GM19035 (cell line): Measurements from ENCODE around the gene RRBP1.

ENCODE experiments used
- ATAC-seq: cut with Tn5 transposase; IDR thresholded peaks from one replicate; pipeline ENCODE4 v1.9.1; 2021; ENCODE audit not compliant: unreplicated experiment

RRBP1 gene, protein sequence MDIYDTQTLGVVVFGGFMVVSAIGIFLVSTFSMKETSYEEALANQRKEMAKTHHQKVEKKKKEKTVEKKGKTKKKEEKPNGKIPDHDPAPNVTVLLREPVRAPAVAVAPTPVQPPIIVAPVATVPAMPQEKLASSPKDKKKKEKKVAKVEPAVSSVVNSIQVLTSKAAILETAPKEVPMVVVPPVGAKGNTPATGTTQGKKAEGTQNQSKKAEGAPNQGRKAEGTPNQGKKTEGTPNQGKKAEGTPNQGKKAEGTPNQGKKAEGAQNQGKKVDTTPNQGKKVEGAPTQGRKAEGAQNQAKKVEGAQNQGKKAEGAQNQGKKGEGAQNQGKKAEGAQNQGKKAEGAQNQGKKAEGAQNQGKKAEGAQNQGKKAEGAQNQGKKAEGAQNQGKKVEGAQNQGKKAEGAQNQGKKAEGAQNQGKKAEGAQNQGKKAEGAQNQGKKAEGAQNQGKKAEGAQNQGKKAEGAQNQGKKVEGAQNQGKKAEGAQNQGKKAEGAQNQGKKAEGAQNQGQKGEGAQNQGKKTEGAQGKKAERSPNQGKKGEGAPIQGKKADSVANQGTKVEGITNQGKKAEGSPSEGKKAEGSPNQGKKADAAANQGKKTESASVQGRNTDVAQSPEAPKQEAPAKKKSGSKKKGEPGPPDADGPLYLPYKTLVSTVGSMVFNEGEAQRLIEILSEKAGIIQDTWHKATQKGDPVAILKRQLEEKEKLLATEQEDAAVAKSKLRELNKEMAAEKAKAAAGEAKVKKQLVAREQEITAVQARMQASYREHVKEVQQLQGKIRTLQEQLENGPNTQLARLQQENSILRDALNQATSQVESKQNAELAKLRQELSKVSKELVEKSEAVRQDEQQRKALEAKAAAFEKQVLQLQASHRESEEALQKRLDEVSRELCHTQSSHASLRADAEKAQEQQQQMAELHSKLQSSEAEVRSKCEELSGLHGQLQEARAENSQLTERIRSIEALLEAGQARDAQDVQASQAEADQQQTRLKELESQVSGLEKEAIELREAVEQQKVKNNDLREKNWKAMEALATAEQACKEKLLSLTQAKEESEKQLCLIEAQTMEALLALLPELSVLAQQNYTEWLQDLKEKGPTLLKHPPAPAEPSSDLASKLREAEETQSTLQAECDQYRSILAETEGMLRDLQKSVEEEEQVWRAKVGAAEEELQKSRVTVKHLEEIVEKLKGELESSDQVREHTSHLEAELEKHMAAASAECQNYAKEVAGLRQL (N-terminal part only)

DNA sequence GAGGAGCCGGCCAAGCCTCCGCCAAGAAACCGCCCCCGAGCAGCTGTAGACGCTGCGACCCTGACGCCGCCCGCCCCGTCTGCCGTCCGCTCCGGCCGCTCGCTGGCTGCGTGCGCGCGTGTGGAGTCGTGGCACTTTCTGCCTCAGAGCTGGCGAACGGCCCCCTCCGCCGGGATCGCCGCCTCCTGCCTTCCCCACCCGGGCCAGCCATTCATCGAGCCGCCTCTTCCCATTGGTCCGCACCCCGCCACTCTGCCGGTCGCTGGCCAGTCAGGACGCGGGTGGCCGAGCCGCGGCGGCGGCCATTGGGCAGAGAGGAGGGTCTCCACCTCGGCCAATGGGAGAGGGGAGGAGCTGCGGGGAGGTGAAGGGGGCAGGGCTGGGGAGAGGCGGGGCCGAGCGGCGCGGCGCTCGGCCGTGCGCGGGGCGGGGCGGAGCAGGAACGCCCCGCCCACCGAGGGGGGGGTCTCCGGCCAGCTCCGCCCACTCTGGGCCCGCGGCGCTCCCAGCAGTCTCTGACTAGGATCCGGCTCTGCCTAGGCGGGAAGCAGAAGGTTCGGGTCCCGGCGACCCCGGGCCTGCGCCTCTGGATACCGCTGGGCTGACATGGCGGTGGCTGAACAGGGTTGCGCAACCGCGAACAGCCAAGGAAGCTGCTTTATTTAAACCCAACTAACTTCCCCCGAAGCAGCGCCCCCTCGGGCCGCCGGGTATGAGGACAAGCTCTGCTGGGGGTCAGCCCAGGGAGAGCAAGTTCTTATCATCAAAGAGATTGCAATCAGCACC, at the start of gene RRBP1:
TSS of gene RRBP1 (minus strand) at position 140 of the 786 bp plus-strand sequence. CDS start 21,735 bp downstream, outside the sequence.
- peak; percentile 91 for ATAC-seq

DNA sequence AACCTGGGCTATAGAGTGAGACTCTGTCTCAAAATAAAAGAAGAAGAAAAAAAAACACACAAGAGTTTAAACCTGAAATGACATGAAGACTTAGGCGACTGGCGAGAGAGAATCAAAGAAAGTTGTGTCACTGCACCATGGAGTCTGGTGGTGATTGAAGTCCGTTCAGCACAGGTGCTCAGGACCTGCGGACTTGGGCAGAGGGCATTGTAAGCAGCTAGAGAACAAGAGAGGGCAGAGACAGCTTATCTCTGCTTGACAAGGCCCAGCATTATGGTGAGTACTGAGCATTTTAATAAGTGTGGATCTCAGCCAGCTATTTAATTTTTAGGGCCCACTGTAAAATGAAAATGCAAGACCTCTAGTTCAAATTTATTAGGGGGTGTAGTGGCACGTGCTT, 49.2 kb upstream of the RRBP1 start:
- ATAC-seq, result no peak

DNA sequence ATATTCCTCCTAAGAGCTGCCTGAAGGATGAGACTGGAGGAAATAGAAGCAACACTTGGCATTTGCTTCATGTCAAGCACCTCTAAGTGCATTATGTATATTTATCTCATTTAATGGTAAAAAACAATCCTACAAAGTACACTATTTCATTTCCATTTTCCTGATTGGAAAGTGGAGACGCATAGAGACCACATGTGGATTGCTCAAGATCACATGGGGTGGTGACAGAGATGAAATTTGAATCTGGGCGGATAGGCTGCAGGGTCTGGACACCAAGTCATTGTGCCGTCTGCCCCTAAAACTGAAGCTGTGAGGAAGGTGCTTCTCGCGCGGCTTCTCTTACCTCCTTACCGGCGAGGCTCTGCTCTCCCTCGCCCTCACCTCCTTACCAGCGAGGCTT, 48.0 kb upstream of the RRBP1 start:
- ATAC-seq, result no peak

DNA sequence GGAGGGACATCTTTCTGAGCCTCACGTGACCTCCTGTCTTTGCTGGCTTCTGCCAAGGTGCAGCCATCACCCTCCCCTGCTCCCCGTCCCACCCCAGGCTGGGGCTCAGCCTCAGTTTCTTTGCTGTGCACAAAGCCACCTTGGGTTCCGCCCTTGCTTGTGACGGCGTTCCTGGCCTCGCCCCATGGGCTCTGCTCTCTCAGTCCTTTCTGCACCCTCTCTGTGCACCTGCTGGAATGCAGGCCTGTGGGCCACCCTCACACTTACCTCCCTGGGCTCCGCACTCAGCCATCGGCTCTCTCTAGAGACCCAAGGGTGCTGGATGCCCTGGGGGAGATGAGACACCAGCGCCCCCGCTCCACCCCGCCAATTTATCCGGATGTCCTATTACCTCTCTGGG, 46.0 kb upstream of the RRBP1 start:
- ATAC-seq, result no peak

DNA sequence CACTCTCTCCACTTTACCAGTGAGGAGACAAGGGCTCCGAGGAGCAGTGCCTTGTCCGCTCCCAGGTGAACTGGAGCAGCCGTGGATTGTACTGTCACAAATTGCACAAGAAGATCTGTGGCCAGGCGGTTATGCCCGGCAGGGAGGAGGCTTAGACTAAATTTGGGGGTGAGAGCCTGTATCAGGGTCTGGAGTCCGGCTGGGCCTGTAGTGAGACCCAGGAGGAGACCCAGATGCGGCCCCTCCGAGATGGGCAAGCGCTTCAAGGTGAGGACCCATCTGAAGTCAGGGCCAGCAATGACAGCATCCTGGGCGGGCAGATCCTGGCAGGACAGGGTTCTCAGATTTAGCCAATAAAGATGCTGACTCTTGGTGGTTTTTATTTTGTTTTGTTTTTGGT, 45.3 kb upstream of the RRBP1 start:
- ATAC-seq, result no peak

DNA sequence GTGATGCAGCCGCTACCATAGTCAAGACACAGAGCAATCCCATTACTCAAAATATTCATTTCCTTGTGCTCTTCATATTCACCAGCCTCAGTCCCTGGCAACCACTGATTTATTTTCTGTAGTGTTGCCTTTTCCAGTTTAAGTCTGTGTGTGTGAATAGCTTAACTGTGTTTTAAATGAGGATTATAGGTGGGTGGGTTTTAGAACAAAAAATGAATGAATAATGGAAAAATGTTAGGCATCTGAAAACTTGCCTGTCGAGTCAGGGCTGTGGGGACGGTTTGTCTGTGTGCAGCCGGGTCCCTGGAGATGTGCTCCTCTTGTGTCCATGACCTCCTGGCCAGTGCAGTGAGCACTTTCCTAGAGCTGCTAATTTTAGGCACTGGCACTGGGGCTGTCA, 44.9 kb upstream of the RRBP1 start:
- ATAC-seq, result no peak

DNA sequence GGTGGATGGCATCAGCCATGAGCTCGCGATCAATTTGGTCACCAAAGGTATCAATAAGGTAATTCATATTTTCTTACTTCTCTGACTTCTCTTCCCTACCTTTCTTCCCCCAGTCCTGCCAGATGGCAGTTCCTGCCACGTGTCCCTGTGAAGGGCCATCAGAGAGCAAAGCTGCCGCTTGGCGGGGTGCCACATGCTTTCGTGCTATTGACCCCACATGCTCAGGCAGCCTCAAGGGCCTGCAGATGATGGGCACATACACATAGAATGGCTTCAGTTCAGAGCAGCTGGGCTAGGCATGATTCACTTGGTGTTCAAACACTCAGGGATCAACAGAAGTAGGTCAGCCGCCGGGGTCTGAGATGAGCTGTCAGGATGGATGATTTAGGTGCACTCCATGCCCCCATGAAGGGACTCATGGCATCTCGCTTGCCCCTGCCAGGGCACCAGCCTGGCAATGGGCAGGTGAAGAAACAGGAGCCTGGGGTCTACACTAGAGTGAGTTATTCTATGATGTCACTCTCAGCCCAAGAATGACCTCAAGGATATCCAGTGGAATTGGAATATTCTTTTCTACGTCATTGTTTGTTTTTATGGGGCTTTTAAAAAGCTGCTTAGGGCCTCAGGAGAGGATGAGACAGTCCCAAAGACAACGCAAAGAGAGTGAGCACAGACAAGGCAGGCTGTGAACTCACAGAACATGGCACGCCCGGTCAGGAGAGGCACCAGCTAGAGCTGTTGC, 43.2 kb upstream of the RRBP1 start:
- ATAC-seq, result no peak

DNA sequence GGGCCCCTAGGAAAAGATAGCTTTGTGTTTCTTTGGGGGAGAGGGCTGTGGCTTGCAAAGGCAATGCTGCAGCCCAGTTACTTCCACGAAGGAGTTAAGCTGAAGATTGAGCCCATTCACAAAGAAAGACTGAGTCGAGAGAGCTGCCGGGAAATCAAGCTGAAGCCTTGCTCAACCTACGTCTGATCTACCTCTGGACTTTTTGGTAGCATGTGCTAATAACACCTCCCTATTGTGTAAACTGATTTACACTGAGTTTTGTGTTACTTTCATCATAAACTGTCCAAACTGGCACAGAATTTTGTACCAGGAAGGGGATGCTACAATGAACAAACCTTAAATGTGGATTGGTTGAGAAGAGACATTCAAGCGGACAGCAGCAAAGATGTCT, 41.3 kb upstream of the RRBP1 start:
- ATAC-seq, result no peak

DNA sequence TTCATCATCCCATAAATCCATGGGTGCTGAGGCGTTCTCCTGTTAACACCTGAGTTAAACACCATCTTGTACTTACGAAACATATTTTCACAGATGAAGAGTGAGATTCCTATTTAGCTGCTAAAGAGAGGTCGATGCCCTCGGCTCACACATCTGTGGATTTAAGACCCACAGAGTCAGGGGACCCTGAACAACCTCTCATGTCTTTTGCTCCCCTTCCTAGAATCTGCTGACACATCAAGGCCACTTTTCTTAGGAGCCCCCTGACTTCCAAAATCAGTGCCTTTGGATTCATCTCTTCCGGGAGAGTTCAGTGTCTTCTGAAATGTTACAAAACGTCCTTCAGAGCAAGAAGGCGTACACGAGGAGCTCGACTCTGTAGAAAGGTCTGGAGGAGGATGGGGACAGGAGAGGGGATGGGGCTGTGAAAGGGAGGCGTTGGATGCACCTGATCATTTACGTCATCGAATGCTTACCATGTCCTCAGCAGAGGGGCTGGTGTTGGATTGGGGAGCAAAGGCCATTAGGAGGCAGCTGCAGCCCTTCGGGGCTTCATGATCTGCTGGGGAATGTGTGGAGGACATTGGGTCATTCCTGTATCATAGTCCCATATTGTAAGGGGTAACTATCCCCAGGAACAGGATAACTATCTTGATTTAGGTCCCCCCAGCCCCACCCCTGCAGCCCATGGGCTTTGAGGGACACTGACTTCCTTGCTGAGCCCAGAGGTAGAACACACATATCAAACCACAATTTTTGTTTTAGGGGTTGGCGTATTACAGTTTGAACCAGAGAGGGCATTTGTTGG, 40.7 kb upstream of the RRBP1 start:
- no peak for ATAC-seq

DNA sequence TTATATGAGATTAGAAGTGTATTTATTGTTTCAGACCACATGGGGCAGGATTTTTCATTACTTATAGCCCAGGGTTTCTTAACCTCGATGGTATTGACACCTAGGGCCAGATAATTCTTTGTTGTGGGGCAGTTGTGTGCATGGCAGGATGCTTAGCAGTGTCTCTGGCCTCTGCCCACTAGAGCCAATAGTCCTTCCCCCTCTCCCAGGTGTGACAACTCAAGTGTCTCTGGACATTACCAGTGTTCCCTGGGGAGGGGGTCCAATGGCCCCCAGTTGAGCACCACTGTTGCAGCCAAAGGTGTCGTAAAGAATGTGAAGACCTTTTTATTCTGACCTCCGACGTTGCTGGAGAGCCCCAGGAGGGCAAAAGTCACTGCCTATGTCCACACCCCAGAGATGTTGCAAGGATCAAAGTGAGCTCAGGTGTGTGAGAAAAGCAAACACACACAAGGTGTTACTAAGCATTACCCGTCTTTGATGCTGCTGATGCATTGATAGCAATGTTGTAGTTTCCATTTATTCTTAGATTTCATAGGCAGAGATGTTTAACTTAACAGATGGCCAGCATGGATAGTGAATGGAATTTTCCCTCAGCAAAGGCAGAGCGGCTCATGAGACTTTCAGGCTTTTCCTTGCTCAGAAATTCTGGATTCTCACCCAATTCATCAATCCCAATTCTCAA, 39.9 kb upstream of the RRBP1 start:
- no peak for ATAC-seq

DNA sequence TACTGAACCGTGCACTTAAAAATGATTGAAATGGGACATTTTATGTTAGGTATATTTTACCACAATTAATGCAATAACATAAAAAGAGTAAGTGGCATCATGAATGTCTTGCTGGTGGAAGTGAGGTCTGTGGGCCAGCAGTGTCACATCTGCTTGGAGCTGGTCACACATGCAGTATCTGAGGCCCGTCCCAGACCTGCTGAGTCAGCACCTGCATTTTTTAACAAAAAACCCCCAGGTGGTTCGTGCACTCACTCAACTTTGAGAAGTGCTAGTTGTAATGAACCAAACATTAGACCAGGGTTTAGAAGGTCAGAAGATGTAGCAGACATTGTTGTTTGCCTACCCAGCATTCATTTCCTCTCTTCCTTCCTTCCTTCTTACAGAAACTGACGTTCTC, 38.7 kb upstream of the RRBP1 start:
- no peak for ATAC-seq

DNA sequence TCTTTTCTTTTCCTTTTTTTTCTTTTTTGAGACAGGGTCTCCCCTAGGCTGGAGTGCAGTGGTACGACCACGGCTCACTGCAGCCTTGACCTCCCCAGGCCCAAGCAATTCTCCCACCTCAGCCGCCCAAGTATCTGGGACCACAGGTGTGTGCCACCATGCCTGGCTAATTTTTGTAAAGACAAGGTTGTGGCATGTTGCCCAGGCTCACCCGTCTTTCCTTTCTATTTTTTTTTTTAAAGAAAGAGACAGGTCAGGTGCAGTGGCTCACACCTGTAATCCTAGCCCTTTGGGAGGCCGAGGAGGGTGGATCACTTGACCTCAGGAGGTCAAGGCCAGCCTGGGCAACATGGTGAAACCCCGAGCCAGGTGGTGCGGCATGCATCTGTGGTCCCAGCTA, 34.3 kb upstream of the RRBP1 start:
- ATAC-seq, result no peak

DNA sequence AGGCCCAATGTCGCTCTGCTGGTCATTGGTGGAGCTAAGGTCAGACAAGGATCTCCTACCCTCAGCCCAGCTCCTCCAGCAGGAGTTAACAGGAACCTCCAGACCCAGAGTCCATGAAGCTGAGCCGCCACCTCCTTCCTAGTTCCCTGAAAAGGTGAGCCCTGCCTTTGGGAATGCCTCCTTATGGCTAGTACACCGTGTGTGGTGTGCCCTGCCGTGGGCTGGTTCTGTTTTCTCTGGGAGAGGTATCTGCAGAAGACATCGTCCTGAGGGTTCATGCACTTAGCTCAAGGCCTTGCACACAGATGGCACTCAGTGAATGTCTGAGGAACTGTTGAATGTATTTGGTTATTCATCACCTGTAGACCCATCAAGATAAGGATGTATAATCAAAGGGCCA, 33.0 kb upstream of the RRBP1 start:
- ATAC-seq, result no peak

DNA sequence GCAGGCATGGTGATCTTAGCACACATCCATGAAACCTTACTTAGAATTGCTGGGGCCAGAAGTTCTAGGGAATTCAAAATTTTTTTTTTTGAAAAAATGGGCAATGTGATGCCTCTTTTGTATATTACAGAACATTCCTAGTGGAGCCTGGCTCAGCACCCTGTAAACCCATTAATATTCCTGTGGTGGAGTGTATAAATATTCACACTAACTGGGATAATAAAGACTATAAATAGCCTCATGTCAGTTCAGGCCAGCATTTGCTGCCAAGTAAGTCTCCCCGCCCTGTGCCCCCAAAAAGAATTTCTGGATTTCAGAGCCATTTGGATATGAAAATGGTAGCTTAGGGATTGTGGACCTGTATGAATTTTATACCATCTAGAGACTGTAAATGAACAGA, 32.6 kb upstream of the RRBP1 start:
- no peak for ATAC-seq

DNA sequence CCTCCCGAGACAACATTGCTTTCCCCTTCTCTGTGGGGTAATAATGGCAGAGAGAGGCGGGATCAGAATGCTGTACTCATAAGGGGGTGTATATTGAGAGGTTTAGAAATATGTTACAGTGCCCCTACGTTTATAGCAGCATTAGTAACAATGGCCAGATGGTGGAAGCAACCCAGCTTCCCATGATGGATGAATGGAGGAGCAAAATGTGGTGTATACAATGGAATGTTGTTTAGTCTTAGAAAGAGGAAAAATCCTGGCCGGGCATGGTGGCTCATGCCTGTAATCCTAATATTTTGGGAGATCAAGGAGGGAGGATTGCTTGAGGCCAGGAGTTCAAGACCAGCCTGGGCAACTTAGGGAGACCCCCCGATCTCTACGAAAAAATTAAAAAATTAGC, 30.7 kb upstream of the RRBP1 start:
- ATAC-seq, result no peak

DNA sequence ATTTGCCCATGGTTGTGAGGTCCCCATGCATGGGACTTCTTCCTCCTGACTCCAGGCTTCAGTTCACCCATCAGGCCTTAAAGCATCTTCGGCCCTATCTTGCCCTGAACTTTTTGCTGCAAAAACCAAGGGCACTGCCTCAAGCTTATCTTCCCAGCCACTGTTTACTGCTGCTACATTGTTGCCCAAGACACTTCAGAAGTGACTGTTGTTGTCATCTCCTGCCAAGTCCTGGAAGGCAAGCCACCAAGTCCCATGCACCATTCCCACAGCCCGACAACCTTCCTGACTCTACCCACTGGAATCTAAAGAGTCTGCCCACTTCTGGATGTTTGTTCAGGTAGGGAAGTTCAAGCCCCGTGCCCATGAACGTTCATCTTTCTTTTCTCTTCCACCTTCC, 30.2 kb upstream of the RRBP1 start:
- no peak for ATAC-seq

DNA sequence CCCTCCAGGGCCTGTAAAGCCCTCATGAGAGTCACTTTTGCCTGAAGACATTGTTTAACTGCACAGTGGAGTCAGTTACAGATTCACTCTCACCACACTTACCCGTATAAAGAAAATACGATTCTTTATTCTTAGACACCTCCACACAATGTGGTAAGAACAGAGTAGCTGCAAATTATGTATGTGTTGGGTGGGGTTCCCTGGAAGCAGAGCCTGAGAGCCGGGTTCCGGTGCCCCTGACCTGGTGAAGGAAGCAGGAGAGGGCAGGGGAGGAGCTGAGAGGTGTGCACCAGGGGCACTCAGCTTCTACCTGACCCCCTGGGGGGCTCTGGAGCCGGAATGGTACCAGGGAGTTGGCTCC, 29.2 kb upstream of the RRBP1 start:
- ATAC-seq, result no peak

DNA sequence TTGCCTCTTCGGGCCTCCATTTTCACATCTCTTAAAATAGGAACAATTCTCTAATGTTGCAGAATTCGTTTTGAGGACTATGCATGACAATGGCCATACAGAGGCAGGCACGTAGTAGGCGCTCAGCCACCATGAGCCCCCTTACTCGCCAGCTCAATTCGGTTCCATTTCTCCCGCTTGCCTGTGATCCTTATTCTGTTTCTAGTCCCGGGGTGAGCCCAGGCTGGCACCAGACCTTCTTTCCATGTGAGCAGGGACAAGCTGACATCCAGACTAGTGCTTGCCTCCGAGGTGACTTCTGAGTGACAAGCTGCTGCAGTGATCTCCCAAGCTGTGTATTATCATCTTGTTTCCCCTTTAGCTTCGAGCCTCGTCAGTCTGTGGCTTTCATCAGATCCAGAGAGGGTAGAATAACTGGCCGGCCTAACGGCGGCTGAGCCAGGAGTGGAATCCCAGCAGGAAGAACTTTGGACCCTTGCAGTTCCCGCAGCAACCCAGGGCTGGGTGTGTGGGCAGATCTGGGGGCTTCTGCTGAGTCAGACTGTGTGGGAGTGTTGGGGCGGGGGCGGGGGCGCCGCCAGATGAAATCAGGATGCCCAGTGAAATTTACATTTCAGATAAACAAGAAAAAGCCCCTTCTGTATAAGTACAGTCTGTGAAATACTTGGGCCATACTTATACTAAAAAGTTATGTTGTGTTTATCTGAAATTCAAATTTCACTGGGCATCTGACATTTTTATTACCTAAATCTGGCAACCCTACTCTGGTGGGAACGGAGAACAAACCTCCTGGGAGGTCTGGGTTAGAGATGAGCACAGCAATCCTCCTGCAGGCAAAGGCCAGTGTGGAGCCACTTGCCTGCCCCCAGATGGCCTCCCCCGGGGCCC, 28.6 kb upstream of the RRBP1 start:
- no peak for ATAC-seq
